Hepatocyte (in vitro differentiated cells): ENCODE measurements around the gene TMEM143.

Source experiments
- CTCF ChIP-seq: fragments of 200-600 bp; sonication (generic); IDR thresholded peaks from 2 replicates; pipeline ENCODE4 v1.5.1; 2016; ENCODE audit warnings: antibody characterized with exemption, mild to moderate bottlenecking; ENCODE audit not compliant: poor library complexity
- EZH2 ChIP-seq: fragments of 200-600 bp; sonication (generic); IDR thresholded peaks from 2 replicates; pipeline ENCODE4 v1.6.1; 2016; ENCODE audit warnings: antibody characterized with exemption, mild to moderate bottlenecking, borderline replicate concordance

GRCh38 chr19:48301886-48302599 lies 61.7 kb downstream of the TMEM143 start:
- TF ChIP-seq CTCF, result no peak
- no peak for TF ChIP-seq EZH2
